Stomach (tissue), 9 donors: ENCODE results near the gene C16orf46. TPM values are rescaled to one million over a fixed set of nuclear protein-coding genes. Genes with fewer than 3 reads are reported as not detected.

Experiments used
- DNase-seq, 2 donors: peaks; one replicate each; pipeline versions ENCODE4 v3.0.0 to v3.0.0-alpha.2; 2013 to 2019
- H3K27ac ChIP-seq, 5 donors: fragments of 200-600 bp in 4 of 5; sonication (generic) in 4 of 5; one replicate each; pipeline ENCODE4 v1.5.1; 2013 to 2019; ENCODE audit warnings: mild to moderate bottlenecking in 1 of 5, moderate library complexity in 1 of 5
- H3K27me3 ChIP-seq, 3 donors: fragments of 200-600 bp; sonication (generic); one replicate each; pipeline ENCODE4 v1.5.1; 2017 to 2019; ENCODE audit warnings: mixed run types in 1 of 3
- H3K36me3 ChIP-seq, 4 donors: fragments of 200-600 bp; sonication (generic); 1 replicate in 3 of 4; 2 replicates in 1 of 4; pipeline ENCODE4 v1.5.1; 2016 to 2019
- H3K4me1 ChIP-seq, 4 donors: fragments of 200-600 bp; sonication (generic); one replicate each; pipeline ENCODE4 v1.5.1; 2016 to 2019
- H3K4me3 ChIP-seq, 4 donors: fragments of 200-600 bp; sonication (generic) in 3 of 4; one replicate each; pipeline ENCODE4 v1.5.1; 2016 to 2019; ENCODE audit warnings: mild to moderate bottlenecking in 1 of 4
- H3K9me3 ChIP-seq, 4 donors: fragments of 200-600 bp; sonication (generic); one replicate each; pipeline ENCODE4 v1.5.1; 2016 to 2019
- EP300 ChIP-seq: sonication (generic); formaldehyde crosslinking; IDR thresholded peaks from one replicate; pipeline ENCODE4 v1.6.1; 2017; ENCODE audit warnings: antibody characterized with exemption
- POLR2A ChIP-seq, 4 donors: fragments of 450-650 bp; IDR thresholded peaks; one replicate each; pipeline ENCODE4 v1.6.1; 2016; ENCODE audit warnings: antibody characterized with exemption in 4 of 4, control low read depth in 2 of 4, mild to moderate bottlenecking in 1 of 4, moderate library complexity in 1 of 4
- POLR2AphosphoS5 ChIP-seq, 3 donors: sonication (generic); formaldehyde crosslinking; IDR thresholded peaks; one replicate each; pipeline ENCODE4 v1.6.1; 2016; ENCODE audit warnings: antibody characterized with exemption in 3 of 3
- WGBS, 5 donors: extraction: QIAGEN DNeasy Blood & Tissue Kit in 3 of 5; methylation state at CpG; one replicate each; pipeline versions ENCODE4 v1.1.5 to v1.1.7; 2013 to 2018; 5-methylcytosine and 5-hydroxymethylcytosine counted together
- intact Hi-C: fragments of 100-400 bp; cut with DNase I; formaldehyde crosslinking; loops from one replicate; pipeline ENCODE4 v1.15.1; 2023; ENCODE audit warnings: low total_unique reads
- polyA plus RNA-seq, 3 donors: library from polyadenylated mRNA; stranded (reverse); fragments of 200-250 nt; gene quantifications; one replicate each; pipeline ENCODE4 v1.2.3, GENCODE V29; 2013
- small RNA-seq, 4 donors: library from RNA; depleted of rRNA; stranded (forward); fragments of <200 nt; gene quantifications; one replicate each; pipeline ENCODE3, GENCODE V24; 2016
- total RNA-seq, 5 donors: library from RNA; depleted of rRNA; stranded (reverse); fragments of >200 nt; gene quantifications; one replicate each; pipeline versions ENCODE4 v1.1.0 to v1.2.3, GENCODE V29; 2014 to 2016
- TF ChIP-seq, protein P1 (sequence below), 7 experiments: fragments of 450-650 bp in 4 of 7; fragments of 200-600 bp in 3 of 7; sonication (generic) in 3 of 7; IDR thresholded peaks; one replicate each; pipeline ENCODE4 v1.5.1; 2016 to 2019; ENCODE audit warnings: antibody characterized with exemption in 7 of 7, control low read depth in 2 of 7, mild to moderate bottlenecking in 1 of 7
- donor health status: healthy with polysubstance abuse.
- donor health status: Bipolar disorder and iron deficiency.
- donor health status: healthy.

The C16orf46 gene
- total and polyA plus RNA-seq, 8 donors = 0.44 to 1.1 (median 0.62) TPM; not detected in 4

- TF ChIP-seq POLR2A (IDR thresholded peaks at IDR 0.05) = no peak
- DNase-seq = no peak
- intact Hi-C loops = no loop called here
- no peaks in the 10 kb centered on the region for H3K9me3 ChIP-seq
- H3K27ac ChIP-seq = no peak overlapping the region
- H3K36me3 ChIP-seq = peaks cover 0 to 74% (median 38%) of the 10 kb centered on the region in 4 donors
- H3K4me3 ChIP-seq = no peak overlapping the region
- 54 to 87% (median 65%) methylated on average over 2 of the region's 2 CpGs for WGBS, 5 donors
- H3K4me1 ChIP-seq = no peaks in the 10 kb centered on the region
- no peaks in the 10 kb centered on the region for H3K27me3 ChIP-seq
These were observed 62.4 kb downstream of the C16orf46 start for GRCh38 chr16:81014672-81015071.

DNA sequence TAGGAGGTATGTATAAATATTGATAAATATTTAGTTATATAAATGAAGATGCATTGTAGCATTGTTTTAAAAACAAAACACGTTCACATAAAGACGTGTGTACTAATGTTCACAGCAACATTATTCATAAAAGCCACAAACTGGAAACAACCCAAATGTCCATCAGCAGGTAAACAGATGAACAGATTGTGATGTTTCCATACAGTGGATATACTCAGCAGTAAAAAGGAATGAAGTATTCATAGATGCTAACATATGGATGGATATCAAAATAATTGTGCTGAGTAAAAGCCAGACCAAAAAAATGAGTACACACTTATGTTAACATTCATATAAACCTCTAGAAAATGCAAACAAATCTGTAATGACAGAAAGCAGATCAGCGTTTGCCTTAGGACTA is 64.1 kb downstream of the C16orf46 start:
- no peak for TF ChIP-seq EP300
- no peak for TF ChIP-seq POLR2A (IDR thresholded peaks at IDR 0.05)
- no peak for TF ChIP-seq POLR2AphosphoS5 (IDR thresholded peaks at IDR 0.05)
- TF ChIP-seq, protein P1, sequence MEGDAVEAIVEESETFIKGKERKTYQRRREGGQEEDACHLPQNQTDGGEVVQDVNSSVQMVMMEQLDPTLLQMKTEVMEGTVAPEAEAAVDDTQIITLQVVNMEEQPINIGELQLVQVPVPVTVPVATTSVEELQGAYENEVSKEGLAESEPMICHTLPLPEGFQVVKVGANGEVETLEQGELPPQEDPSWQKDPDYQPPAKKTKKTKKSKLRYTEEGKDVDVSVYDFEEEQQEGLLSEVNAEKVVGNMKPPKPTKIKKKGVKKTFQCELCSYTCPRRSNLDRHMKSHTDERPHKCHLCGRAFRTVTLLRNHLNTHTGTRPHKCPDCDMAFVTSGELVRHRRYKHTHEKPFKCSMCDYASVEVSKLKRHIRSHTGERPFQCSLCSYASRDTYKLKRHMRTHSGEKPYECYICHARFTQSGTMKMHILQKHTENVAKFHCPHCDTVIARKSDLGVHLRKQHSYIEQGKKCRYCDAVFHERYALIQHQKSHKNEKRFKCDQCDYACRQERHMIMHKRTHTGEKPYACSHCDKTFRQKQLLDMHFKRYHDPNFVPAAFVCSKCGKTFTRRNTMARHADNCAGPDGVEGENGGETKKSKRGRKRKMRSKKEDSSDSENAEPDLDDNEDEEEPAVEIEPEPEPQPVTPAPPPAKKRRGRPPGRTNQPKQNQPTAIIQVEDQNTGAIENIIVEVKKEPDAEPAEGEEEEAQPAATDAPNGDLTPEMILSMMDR (IDR thresholded peaks at IDR 0.05) = no peak
- WGBS, 5 donors = 84 to 91% (median 86%) methylated on average over 3 of the region's 3 CpGs
- H3K4me1 ChIP-seq = peaks cover 0 to 6% (median 5%) of the 10 kb centered on the region in 4 donors
- no peak for DNase-seq
- no peaks in the 10 kb centered on the region for H3K9me3 ChIP-seq
- intact Hi-C loops = no loop called here
- H3K36me3 ChIP-seq = peaks cover 0 to 57% (median 23%) of the 10 kb centered on the region in 4 donors
- no peaks in the 10 kb centered on the region for H3K27me3 ChIP-seq
- no peak overlapping the region for H3K4me3 ChIP-seq
- no peak overlapping the region for H3K27ac ChIP-seq

Small RNA genes lying within 50 kb of the gene (small RNA-seq; reads per million reads assigned to genes)
- 0 reads per million in 4 donors for gene AC092718.3
- 0 reads per million in 4 donors for gene RNU6-1191P

Other genes starting within 250 kb of the C16orf46 start
- 100 to 1,000 TPM in 1 of 5 donors, 10 to 100 TPM in 4; 10.4 to 149 (median 50.1) TPM for gene CMC2, start 70.4 kb downstream of the C16orf46 start, total RNA-seq
- gene CMC2, start 70.4 kb downstream of the C16orf46 start, polyA plus RNA-seq = 100 to 1,000 TPM in 2 of 3 donors, 10 to 100 TPM in 1; 72.8 to 146 (median 116) TPM
- 10 to 100 TPM in 2 of 5 donors, 1 to 10 TPM in 2, not detected in 1; 1.8 to 18.4 (median 9.3) TPM for gene CENPN, start 70.0 kb downstream of the C16orf46 start, total RNA-seq
- 10 to 100 TPM in 2 of 3 donors, 1 to 10 TPM in 1; 5.0 to 20.0 (median 13.2) TPM for gene CENPN, start 70.0 kb downstream of the C16orf46 start, polyA plus RNA-seq
- 100 to 1,000 TPM in 1 of 5 donors, 10 to 100 TPM in 2, 1 to 10 TPM in 2; 1.8 to 102 (median 30.9) TPM for gene ATMIN, start 41.4 kb downstream of the C16orf46 start, total RNA-seq
- gene ATMIN, start 41.4 kb downstream of the C16orf46 start, polyA plus RNA-seq = 10 to 100 TPM in 2 of 3 donors, 1 to 10 TPM in 1; 9.6 to 17.9 (median 12.3) TPM
- 10 to 100 TPM in 3 of 5 donors, 1 to 10 TPM in 2; 4.9 to 29.0 (median 22.5) TPM for gene GCSH, start 19.2 kb upstream of the C16orf46 start, total RNA-seq
- gene GCSH, start 19.2 kb upstream of the C16orf46 start, polyA plus RNA-seq = 10 to 100 TPM; 22.6 to 36.4 (median 29.4) TPM
- gene BCO1, start 161.5 kb upstream of the C16orf46 start, total RNA-seq = 1 to 10 TPM in 2 of 5 donors, not detected in 3; 2.2 to 5.8 TPM
- 1 to 10 TPM in 1 of 3 donors, under 1 TPM in 2; 0.38 to 2.1 (median 0.44) TPM for gene BCO1, start 161.5 kb upstream of the C16orf46 start, polyA plus RNA-seq
- 10 to 100 TPM in 4 of 5 donors, 1 to 10 TPM in 1; 3.6 to 38.5 (median 12.3) TPM for gene GAN, start 237.7 kb upstream of the C16orf46 start, total RNA-seq
- 1 to 10 TPM in 1 of 3 donors, under 1 TPM in 2; 0.56 to 2.3 (median 0.76) TPM for gene GAN, start 237.7 kb upstream of the C16orf46 start, polyA plus RNA-seq